OCI-M2 (cell line): ENCODE results near the gene SMIM36.
"Not testable (repeated sequence)": the region's sequence is repeated elsewhere in the genome, so short reads cannot be mapped to it uniquely, and the experiment has no call there.

Experiments used
- DNase-seq: peaks from one replicate; lab custom pipeline; 2025; ENCODE audit not compliant: unreplicated experiment; lab: John Stamatoyannopoulos, UW

The SMIM36 gene

GRCh38 chr17:55436224-55437158 is 74.8 kb downstream of the SMIM36 start:
- DNase-seq, result no peak

DNA sequence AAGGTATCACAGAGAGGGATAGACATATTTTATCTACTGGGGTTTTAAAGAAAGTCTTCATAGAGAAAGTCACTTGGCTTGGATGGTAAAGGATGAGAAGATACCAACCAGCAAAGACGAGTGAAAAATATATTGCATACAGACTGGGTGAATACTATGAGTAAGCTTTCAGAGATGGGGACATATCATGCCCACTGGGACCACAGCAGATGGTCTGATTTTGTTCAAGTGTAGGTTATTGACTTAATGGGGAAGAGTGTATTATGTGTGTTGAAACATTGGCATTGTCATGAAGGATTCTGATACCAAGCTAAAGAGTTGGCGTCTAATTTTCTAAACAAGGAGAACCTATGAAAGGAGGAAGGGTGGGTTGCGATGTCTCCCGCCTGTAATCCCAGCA is 75.8 kb downstream of the SMIM36 start:
- DNase-seq, result no peak

- no peak for DNase-seq
Measured at GRCh38 chr17:55434721-55435120, 76.5 kb downstream of the SMIM36 start.

- DNase-seq, result no peak
Measured at GRCh38 chr17:55433629-55434422, 77.4 kb downstream of the SMIM36 start.

DNA sequence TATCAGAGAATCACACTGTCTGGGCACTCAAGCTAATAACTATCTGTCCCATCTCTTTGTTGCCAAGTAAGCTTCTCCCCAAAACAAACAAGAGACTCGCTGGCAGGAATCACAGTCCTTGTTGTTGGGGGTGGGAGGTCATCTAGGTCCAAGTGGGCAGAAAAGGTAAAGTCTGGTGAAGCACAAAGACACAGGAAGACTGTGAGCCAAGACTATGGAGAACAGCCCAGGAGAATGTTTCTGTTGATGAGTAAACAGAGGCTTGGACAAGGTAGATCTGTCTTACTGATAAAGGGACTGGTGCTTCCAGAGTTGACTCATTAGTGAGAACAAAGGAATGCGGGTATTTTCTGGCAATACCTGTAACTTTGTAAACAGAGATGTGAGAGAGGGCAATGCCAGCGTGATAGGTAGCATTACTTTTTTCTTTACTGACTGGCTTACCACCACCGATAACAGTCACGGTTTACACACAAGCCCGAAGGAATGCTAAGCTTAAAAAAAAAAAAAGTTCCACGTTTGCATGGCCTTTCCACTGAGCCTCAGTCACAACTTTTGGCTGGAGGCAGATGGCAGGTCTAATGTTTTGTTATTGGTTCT is 78.1 kb downstream of the SMIM36 start:
- DNase-seq, result no peak

GRCh38 chr17:55432358-55433028 is 78.8 kb downstream of the SMIM36 start:
- DNase-seq, result no peak

GRCh38 chr17:55431914-55432313 is 79.3 kb downstream of the SMIM36 start:
- DNase-seq, result not testable (repeated sequence)

- no peak for DNase-seq
Measured at GRCh38 chr17:55430541-55431288, 80.5 kb downstream of the SMIM36 start.

GRCh38 chr17:55427587-55427882 is 83.7 kb downstream of the SMIM36 start:
- no peak for DNase-seq

DNA sequence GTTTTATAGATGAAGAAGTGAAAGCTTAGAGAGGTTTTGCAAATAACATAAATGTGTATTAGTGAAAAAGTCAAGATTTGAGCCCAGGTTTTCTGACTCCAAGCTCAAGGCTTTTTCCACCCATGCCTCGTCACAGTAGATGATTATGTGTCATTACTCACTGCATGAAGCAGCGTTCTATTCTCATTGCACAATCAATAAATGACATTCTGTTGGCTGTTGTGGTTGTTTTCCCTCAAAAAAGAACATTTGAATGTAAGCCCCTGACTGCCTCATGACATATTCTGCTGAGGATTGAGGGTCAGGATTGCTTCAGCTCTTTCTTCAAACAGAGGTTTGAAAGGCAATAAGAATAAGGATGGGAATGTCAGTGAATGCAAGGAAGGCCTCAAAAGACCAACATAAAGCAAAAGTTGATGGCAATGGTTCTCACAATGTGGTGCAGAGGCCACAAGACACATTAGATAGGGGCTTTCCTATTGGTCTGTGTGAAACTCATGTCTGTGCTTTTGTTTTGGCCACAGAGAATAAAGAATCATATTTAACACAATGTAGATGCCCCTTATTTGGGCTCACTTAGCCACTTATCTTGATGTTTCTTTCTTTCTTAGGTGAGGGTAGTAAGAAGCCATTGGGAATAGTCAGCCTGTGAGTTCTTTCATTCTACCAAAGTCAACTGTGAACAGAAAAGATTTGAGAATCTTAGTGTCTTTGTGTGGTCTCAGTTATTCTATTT is 84.2 kb downstream of the SMIM36 start:
- no peak for DNase-seq

- DNase-seq, result no peak
Measured at GRCh38 chr17:55424893-55425540, 86.2 kb downstream of the SMIM36 start.

DNA sequence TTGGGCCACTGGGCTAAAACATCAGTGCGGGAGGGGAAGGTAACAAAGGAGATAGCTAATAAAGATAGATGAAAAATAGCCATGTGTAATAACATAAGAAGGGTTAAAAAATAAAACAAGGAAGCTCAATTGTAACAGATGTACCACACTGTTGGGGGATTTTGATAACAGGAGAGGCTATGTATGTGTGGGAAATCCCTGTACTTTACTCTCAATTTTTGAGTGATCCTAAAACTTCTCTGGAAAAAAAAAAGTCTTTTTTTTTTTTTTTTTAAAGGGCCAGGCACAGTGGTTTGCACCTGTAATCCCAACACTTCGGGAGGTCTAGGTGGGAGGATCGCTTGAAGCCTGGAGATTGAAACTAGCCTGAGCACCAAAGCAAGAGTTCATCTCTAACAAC is 87.7 kb downstream of the SMIM36 start:
- no peak for DNase-seq

- DNase-seq, result not testable (repeated sequence)
Measured at GRCh38 chr17:55422828-55423164, 88.5 kb downstream of the SMIM36 start.

GRCh38 chr17:55421179-55421934 is 89.9 kb downstream of the SMIM36 start, which contains the start of gene MMD:
Gene MMD, minus strand, starts transcription at chr17:55421835. Its CDS starts 140 bp downstream, at chr17:55421695.
- no peak for DNase-seq

GRCh38 chr17:55420776-55421178 is 90.5 kb downstream of the SMIM36 start:
- DNase-seq, result no peak

DNA sequence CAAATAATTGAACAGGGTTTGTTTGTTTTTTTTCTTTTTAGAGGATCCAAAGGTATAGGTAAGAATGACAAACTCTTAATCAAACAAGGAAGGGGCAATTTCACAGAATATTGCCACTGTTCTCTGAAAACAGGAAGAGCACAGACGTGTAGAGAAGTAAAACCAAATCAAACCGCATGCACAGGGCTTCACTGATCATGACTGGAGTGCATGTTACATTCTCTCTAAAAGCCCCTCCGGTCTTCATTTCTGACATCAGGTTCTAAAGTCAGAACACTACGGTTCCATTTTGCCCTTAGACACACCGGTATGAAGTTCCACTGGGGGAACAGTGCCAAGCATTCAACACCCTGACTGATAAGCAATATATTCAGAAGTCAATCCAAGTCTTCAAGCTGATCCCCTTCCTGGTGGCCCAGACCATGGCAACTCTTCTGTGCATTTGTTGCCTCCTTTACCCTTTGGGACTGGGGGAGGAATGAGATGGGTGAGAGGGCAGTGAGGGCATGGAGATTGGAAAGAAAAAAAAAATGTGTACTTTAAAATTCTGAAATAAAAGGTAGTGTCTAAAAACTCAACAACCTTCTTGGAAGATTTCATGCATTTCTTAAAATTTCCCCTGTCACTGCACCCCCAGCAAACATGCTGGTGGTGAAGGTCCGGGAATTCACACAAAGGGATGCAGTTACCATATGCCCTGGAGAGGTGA is 91.0 kb downstream of the SMIM36 start:
- DNase-seq, result no peak

DNA sequence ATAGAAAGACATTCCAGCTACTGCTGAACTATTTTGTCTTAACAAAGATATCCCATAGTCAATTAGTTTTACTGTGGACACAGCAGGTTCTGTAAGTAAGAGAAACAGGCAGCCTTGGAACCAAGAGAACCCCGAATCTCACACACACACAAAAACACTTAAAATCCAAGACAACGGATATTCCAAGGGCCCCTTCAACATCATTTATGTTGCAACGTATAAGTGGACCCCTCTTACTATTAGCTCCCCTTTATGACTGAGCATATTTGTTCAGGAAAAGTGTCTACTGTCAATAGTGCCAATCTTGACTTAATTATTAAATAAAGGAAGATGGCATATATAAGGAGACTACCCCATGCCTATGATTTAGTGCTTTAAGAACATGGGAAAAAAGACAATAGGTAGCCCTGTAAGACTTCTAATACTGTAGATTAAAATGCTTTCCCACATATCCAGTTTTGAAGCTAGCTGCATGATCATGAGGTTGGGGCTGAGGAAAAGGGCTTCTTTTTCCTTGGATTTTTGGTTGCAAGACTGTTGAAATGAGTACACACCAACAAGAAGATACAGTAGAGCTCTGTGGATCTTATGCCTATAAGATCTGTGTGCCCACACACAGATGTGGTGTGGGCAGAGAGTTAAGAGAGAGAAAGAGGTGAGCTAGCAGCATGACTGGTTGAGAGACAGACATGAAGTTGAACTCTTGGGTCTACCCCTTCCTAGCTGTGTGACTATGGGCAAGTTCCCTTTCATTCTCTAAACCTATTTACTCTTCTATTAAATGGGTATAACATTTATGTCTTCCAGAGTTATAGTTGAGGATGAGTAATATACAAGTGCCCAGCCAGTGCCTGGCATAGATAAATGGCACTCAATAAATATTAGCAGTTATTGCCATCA is 92.6 kb downstream of the SMIM36 start:
- DNase-seq, result no peak
